Neural progenitor cell (in vitro differentiated cells): Measurements from ENCODE around the gene TSHZ2.

Experiments used
- EZH2 ChIP-seq: fragments of 200-600 bp; sonication (generic); IDR thresholded peaks from 2 replicates; pipeline ENCODE4 v1.6.1; 2017; ENCODE audit warnings: antibody characterized with exemption, mild to moderate bottlenecking, moderate library complexity
- EZH2phosphoT487 ChIP-seq: fragments of 200-600 bp; sonication (generic); IDR thresholded peaks from 2 replicates; pipeline ENCODE4 v1.6.1; 2017; ENCODE audit warnings: antibody characterized with exemption
- TF ChIP-seq, protein P1 (sequence below): fragments of 200-600 bp; sonication (generic); IDR thresholded peaks from 2 replicates; pipeline ENCODE4 v1.5.1; 2017; ENCODE audit warnings: antibody characterized with exemption, mild to moderate bottlenecking

DNA sequence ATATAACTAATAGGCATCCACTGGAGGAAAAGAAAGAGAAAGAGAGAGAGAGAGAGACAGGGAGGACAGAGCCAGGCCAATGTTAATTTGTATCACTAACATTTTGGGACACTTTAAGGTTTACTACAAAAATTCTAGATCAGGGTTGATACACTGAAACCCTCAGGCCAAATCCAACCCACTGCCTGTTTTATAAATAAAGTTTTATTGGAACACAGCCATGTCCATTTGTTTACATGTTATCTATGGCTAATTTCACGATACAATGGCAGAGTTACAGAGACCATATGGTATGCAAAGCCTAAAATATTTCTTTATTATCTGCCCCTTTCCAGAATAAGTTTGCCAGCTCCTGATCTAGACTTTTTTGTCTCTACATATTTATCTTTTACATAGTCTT is 357.6 kb downstream of the TSHZ2 start:
- TF ChIP-seq EZH2, result no peak
- TF ChIP-seq, protein P1, sequence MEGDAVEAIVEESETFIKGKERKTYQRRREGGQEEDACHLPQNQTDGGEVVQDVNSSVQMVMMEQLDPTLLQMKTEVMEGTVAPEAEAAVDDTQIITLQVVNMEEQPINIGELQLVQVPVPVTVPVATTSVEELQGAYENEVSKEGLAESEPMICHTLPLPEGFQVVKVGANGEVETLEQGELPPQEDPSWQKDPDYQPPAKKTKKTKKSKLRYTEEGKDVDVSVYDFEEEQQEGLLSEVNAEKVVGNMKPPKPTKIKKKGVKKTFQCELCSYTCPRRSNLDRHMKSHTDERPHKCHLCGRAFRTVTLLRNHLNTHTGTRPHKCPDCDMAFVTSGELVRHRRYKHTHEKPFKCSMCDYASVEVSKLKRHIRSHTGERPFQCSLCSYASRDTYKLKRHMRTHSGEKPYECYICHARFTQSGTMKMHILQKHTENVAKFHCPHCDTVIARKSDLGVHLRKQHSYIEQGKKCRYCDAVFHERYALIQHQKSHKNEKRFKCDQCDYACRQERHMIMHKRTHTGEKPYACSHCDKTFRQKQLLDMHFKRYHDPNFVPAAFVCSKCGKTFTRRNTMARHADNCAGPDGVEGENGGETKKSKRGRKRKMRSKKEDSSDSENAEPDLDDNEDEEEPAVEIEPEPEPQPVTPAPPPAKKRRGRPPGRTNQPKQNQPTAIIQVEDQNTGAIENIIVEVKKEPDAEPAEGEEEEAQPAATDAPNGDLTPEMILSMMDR, result no peak
- TF ChIP-seq EZH2phosphoT487, result no peak
